ENCODE measurements around the gene SLC1A7. TPM values are rescaled to one million over a fixed set of nuclear protein-coding genes. Genes with fewer than 3 reads are reported as not detected.

Gene SLC1A7
- total and polyA plus RNA-seq, 2 experiments from 2014 or later = not detected

DNA sequence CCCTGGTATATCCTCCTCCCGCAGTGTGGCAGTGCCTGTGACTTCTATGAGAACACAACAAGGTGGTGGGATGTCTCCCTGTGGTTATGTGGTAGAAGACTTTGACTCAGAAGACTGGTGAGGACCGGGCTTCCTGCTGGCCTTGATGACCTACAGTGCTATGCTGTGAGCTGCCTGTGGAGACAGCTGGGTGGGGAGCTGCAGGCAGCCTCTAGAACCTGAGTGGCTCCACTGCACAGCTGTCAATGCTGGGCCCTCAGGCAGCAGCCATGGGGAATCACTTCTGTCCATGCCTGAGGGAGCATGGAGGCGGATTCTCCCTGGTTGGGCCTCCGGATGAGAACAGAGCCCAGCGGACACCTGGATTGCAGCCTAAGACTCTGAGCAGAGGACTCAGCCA is 14.9 kb downstream of the SLC1A7 start:
- Mint-ChIP-seq H3K4me1 (peaks cover 5% of the 10 kb centered on the region; the same call in 1 of the 3 replicates), H3K4me3 (no peak overlapping the region), H3K27ac (no peak overlapping the region), H3K9me3 (no peaks in the 10 kb centered on the region), H3K27me3 (ENCODE audit: insufficient read depth, low read depth, poor library complexity) (no peaks in the 10 kb centered on the region), H3K36me3 (ENCODE audit: low read depth) (peaks cover 3% of the 10 kb centered on the region; the same call in 1 of the 3 replicates)
- ATAC-seq (no peak), DNase-seq (ENCODE audit: low spot score) (no peak)
- H4K20me1 ChIP-seq (replicated peaks; ENCODE audit: insufficient read depth) = no peaks in the 10 kb centered on the region
- no peak overlapping the region for H3K4me3 ChIP-seq
- no peak overlapping the region for H3K27ac ChIP-seq (ENCODE audit: low read depth)
- no peak overlapping the region for H2AFZ ChIP-seq
- H3K36me3 ChIP-seq (ENCODE audit: insufficient read depth) = no peaks in the 10 kb centered on the region
- no peaks in the 10 kb centered on the region for H3K79me2 ChIP-seq (replicated peaks; ENCODE audit: insufficient read depth)
- H3K4me2 ChIP-seq = no peak overlapping the region
- TF ChIP-seq CREB1 (CRISPR knock-in tag; IDR thresholded peaks at IDR 0.05; ENCODE audit: low read depth) = no peak
- H3K27me3 ChIP-seq (ENCODE audit: insufficient read depth) = no peaks in the 10 kb centered on the region
- H3K4me1 ChIP-seq (ENCODE audit: insufficient read depth) = no peaks in the 10 kb centered on the region
- H3F3A ChIP-seq (replicated peaks; ENCODE audit: low read depth) = no peaks in the 10 kb centered on the region
- H3K9me2 ChIP-seq (ENCODE audit: insufficient read depth) = no peaks in the 10 kb centered on the region

DNA sequence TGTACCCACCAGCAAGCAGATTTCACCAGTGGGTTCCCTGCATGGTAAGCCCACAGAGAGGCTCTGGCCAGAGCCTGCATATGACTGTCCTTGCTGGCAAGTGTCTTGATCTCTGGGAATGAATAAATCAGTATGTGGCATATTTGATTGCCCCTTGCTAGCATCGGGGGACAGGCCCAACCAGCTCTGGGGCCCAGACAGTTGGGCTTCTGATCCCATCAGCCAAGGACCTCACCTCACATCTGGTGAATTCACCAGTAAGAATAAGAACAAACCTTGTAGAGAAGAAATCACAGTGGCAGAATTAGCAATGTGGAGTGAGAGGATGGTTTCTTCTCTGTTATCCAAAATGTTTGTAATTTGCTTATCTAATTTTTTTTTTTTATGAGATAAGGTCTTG is 15.9 kb downstream of the SLC1A7 start:
- no peaks in the 10 kb centered on the region for H3K79me2 ChIP-seq (replicated peaks; ENCODE audit: insufficient read depth)
- Mint-ChIP-seq H3K27ac (no peak overlapping the region), H3K4me1 (peaks cover 9% of the 10 kb centered on the region), H3K4me3 (no peak overlapping the region), H3K27me3 (ENCODE audit: insufficient read depth, low read depth, poor library complexity) (no peaks in the 10 kb centered on the region), H3K36me3 (ENCODE audit: low read depth) (peaks cover 3% of the 10 kb centered on the region; the same call in 1 of the 3 replicates), H3K9me3 (no peaks in the 10 kb centered on the region)
- no peak overlapping the region for H3K4me2 ChIP-seq
- no peaks in the 10 kb centered on the region for H4K20me1 ChIP-seq (replicated peaks; ENCODE audit: insufficient read depth)
- no peak overlapping the region for H3K27ac ChIP-seq (ENCODE audit: low read depth)
- H3K36me3 ChIP-seq (ENCODE audit: insufficient read depth) = no peaks in the 10 kb centered on the region
- H3K4me3 ChIP-seq = no peak overlapping the region
- DNase-seq (ENCODE audit: low spot score) = no peak
- no peak for ATAC-seq
- no peaks in the 10 kb centered on the region for H3K27me3 ChIP-seq (ENCODE audit: insufficient read depth)
- no peaks in the 10 kb centered on the region for H3K9me2 ChIP-seq (ENCODE audit: insufficient read depth)
- H3F3A ChIP-seq (replicated peaks; ENCODE audit: low read depth) = no peaks in the 10 kb centered on the region
- no peaks in the 10 kb centered on the region for H3K4me1 ChIP-seq (ENCODE audit: insufficient read depth)
- no peak overlapping the region for H2AFZ ChIP-seq
- no peak for TF ChIP-seq ZNF331 (CRISPR knock-in tag; IDR thresholded peaks at IDR 0.05; ENCODE audit: low read depth)
- TF ChIP-seq CREB1 (CRISPR knock-in tag; IDR thresholded peaks at IDR 0.05; ENCODE audit: low read depth) = no peak
- TF ChIP-seq NANOG (IDR thresholded peaks at IDR 0.05; ENCODE audit: borderline replicate concordance) = no peak
- TF ChIP-seq, protein P1, sequence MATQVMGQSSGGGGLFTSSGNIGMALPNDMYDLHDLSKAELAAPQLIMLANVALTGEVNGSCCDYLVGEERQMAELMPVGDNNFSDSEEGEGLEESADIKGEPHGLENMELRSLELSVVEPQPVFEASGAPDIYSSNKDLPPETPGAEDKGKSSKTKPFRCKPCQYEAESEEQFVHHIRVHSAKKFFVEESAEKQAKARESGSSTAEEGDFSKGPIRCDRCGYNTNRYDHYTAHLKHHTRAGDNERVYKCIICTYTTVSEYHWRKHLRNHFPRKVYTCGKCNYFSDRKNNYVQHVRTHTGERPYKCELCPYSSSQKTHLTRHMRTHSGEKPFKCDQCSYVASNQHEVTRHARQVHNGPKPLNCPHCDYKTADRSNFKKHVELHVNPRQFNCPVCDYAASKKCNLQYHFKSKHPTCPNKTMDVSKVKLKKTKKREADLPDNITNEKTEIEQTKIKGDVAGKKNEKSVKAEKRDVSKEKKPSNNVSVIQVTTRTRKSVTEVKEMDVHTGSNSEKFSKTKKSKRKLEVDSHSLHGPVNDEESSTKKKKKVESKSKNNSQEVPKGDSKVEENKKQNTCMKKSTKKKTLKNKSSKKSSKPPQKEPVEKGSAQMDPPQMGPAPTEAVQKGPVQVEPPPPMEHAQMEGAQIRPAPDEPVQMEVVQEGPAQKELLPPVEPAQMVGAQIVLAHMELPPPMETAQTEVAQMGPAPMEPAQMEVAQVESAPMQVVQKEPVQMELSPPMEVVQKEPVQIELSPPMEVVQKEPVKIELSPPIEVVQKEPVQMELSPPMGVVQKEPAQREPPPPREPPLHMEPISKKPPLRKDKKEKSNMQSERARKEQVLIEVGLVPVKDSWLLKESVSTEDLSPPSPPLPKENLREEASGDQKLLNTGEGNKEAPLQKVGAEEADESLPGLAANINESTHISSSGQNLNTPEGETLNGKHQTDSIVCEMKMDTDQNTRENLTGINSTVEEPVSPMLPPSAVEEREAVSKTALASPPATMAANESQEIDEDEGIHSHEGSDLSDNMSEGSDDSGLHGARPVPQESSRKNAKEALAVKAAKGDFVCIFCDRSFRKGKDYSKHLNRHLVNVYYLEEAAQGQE (IDR thresholded peaks at IDR 0.05; ENCODE audit: unreplicated experiment) = no peak
- TF ChIP-seq, protein P2, sequence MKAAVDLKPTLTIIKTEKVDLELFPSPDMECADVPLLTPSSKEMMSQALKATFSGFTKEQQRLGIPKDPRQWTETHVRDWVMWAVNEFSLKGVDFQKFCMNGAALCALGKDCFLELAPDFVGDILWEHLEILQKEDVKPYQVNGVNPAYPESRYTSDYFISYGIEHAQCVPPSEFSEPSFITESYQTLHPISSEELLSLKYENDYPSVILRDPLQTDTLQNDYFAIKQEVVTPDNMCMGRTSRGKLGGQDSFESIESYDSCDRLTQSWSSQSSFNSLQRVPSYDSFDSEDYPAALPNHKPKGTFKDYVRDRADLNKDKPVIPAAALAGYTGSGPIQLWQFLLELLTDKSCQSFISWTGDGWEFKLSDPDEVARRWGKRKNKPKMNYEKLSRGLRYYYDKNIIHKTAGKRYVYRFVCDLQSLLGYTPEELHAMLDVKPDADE (IDR thresholded peaks at IDR 0.05) = no peak
- TF ChIP-seq EZH2 (IDR thresholded peaks at IDR 0.05; ENCODE audit: low read depth, unreplicated experiment) = no peak
- no peak for TF ChIP-seq EZH2phosphoT487 (IDR thresholded peaks at IDR 0.05; ENCODE audit: unreplicated experiment)
- TF ChIP-seq JUNB (IDR thresholded peaks at IDR 0.05; ENCODE audit: unreplicated experiment) = no peak
- TF ChIP-seq, protein P3, sequence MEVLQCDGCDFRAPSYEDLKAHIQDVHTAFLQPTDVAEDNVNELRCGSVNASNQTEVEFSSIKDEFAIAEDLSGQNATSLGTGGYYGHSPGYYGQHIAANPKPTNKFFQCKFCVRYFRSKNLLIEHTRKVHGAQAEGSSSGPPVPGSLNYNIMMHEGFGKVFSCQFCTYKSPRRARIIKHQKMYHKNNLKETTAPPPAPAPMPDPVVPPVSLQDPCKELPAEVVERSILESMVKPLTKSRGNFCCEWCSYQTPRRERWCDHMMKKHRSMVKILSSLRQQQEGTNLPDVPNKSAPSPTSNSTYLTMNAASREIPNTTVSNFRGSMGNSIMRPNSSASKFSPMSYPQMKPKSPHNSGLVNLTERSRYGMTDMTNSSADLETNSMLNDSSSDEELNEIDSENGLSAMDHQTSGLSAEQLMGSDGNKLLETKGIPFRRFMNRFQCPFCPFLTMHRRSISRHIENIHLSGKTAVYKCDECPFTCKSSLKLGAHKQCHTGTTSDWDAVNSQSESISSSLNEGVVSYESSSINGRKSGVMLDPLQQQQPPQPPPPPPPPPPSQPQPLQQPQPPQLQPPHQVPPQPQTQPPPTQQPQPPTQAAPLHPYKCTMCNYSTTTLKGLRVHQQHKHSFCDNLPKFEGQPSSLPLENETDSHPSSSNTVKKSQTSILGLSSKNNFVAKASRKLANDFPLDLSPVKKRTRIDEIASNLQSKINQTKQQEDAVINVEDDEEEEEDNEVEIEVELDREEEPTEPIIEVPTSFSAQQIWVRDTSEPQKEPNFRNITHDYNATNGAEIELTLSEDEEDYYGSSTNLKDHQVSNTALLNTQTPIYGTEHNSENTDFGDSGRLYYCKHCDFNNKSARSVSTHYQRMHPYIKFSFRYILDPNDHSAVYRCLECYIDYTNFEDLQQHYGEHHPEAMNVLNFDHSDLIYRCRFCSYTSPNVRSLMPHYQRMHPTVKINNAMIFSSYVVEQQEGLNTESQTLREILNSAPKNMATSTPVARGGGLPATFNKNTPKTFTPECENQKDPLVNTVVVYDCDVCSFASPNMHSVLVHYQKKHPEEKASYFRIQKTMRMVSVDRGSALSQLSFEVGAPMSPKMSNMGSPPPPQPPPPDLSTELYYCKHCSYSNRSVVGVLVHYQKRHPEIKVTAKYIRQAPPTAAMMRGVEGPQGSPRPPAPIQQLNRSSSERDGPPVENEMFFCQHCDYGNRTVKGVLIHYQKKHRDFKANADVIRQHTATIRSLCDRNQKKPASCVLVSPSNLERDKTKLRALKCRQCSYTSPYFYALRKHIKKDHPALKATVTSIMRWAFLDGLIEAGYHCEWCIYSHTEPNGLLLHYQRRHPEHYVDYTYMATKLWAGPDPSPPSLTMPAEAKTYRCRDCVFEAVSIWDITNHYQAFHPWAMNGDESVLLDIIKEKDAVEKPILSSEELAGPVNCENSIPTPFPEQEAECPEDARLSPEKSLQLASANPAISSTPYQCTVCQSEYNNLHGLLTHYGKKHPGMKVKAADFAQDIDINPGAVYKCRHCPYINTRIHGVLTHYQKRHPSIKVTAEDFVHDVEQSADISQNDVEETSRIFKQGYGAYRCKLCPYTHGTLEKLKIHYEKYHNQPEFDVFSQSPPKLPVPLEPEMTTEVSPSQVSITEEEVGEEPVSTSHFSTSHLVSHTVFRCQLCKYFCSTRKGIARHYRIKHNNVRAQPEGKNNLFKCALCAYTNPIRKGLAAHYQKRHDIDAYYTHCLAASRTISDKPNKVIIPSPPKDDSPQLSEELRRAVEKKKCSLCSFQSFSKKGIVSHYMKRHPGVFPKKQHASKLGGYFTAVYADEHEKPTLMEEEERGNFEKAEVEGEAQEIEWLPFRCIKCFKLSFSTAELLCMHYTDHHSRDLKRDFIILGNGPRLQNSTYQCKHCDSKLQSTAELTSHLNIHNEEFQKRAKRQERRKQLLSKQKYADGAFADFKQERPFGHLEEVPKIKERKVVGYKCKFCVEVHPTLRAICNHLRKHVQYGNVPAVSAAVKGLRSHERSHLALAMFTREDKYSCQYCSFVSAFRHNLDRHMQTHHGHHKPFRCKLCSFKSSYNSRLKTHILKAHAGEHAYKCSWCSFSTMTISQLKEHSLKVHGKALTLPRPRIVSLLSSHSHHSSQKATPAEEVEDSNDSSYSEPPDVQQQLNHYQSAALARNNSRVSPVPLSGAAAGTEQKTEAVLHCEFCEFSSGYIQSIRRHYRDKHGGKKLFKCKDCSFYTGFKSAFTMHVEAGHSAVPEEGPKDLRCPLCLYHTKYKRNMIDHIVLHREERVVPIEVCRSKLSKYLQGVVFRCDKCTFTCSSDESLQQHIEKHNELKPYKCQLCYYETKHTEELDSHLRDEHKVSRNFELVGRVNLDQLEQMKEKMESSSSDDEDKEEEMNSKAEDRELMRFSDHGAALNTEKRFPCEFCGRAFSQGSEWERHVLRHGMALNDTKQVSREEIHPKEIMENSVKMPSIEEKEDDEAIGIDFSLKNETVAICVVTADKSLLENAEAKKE (CRISPR knock-in tag; IDR thresholded peaks at IDR 0.05) = no peak
- TF ChIP-seq STAT1 (IDR thresholded peaks at IDR 0.05; ENCODE audit: unreplicated experiment) = no peak
